ENCODE results near the gene DHX40. TPM values are rescaled to one million over a fixed set of nuclear protein-coding genes. Genes with fewer than 3 reads are reported as not detected.

DHX40 gene
- total and polyA plus RNA-seq, 2 of the 8 experiments (the other 6 are each of a cell fraction or from before 2014, with no cell fraction given), result 13.5 to 28.3 TPM

GRCh38 chr17:59558039-59558438 lies 7.4 kb upstream of the DHX40 start:
- CTCF ChIA-PET (ENCODE audit: partially characterized antibody), result interaction anchor here (0.7 to 4.0 kb wide), 7 partner anchors 8 to 108 kb away, joined by 3 to 31 read pairs (median 4); no protein-coding TSS in a partner anchor
- Histone ChIP-seq H4K8ac (ENCODE audit: extremely low read depth, insufficient read depth, low read length) (no peak overlapping the region), H2BK120ac (replicated peaks; ENCODE audit: low read depth, low read length) (no peak overlapping the region), H2AK5ac (ENCODE audit: low read depth, low read length) (no peak overlapping the region), H4K5ac (ENCODE audit: insufficient read length, low read depth, low read length) (no peak overlapping the region), H3K4me3 (ENCODE audit: extremely low read depth in 1 of 4, insufficient read depth in 2 of 4, low read depth in 3 of 4, low read length in 4 of 4) (no peak overlapping the region), H2BK20ac (ENCODE audit: low read length) (no peak overlapping the region), H3K56ac (replicated peaks; ENCODE audit: insufficient read length, low read depth, low read length) (no peak overlapping the region), H3K23me2 (ENCODE audit: low read depth, low read length) (no peaks in the 10 kb centered on the region), H3K14ac (ENCODE audit: insufficient read length) (no peak overlapping the region), H3K18ac (ENCODE audit: extremely low read depth, low read length) (no peak overlapping the region), H3K79me1 (ENCODE audit: low read depth, low read length) (no peaks in the 10 kb centered on the region), H2BK5ac (ENCODE audit: low read depth, low read length) (no peak overlapping the region), H3K23ac (ENCODE audit: insufficient read length) (no peak overlapping the region), H3K4me2 (ENCODE audit: insufficient read depth in 1 of 2, low read depth in 2 of 2, low read length in 2 of 2) (no peak overlapping the region), H4K20me1 (replicated peaks in 1 of 2; ENCODE audit: control insufficient read depth in 1 of 2, insufficient read depth in 2 of 2, low read length in 2 of 2) (no peaks in the 10 kb centered on the region), H3K9ac (replicated peaks in 1 of 4; ENCODE audit: extremely low read depth in 1 of 4, low read depth in 3 of 4, low read length in 3 of 4) (no peak overlapping the region), H4K91ac (replicated peaks; ENCODE audit: insufficient read length, low read length) (no peak overlapping the region), H2BK15ac (ENCODE audit: low read length) (no peak overlapping the region), H3K27me3 (replicated peaks in 1 of 4; ENCODE audit: control insufficient read depth in 3 of 4, extremely low read depth in 1 of 4, insufficient read depth in 3 of 4, low read length in 3 of 4) (no peaks in the 10 kb centered on the region), H2BK12ac (ENCODE audit: low read depth, low read length) (no peak overlapping the region), H3K9me3 (ENCODE audit: insufficient read depth in 2 of 2, low read depth in 1 of 2, low read length in 1 of 2) (no peaks in the 10 kb centered on the region), H3K79me2 (ENCODE audit: control insufficient read depth in 1 of 2, insufficient read depth in 2 of 2, low read length in 2 of 2) (no peaks in the 10 kb centered on the region), H3K4me1 (replicated peaks in 1 of 4; ENCODE audit: control insufficient read depth in 3 of 4, insufficient read depth in 4 of 4, low read length in 3 of 4) (no peaks in the 10 kb centered on the region), H3K27ac (ENCODE audit: low read depth, low read length) (no peak overlapping the region), H3K36me3 (ENCODE audit: control insufficient read depth in 2 of 4, insufficient read depth in 4 of 4, low read length in 3 of 4) (no peaks in the 10 kb centered on the region), H3K4ac (replicated peaks; ENCODE audit: insufficient read length, low read depth, low read length) (no peak overlapping the region), H2AFZ (ENCODE audit: low read length) (no peak overlapping the region)
- DNase-seq (ENCODE audit: low read depth in 1 of 2, low spot score in 2 of 2) (no peak), FAIRE-seq (no peak)
- POLR2A ChIA-PET (ENCODE audit: partially characterized antibody), result no interaction called here
- WGBS, 2 experiments (ENCODE audit: extremely low coverage in 1 of 2, insufficient coverage in 1 of 2, insufficient read length in 1 of 2, insufficient replicate concordance in 2 of 2, low coverage in 1 of 2, low lambda C conversion rate in 2 of 2, missing lambda C conversion rate in 1 of 2), result 93% methylated on average over 7 of the region's 7 CpGs; no CpG with 5 or more reads in 1 of the 2 experiments
- no peak for TF ChIP-seq NANOG (IDR thresholded peaks at IDR 0.05; ENCODE audit: insufficient read depth, low read depth, low read length, poor library complexity, severe bottlenecking)
- TF ChIP-seq CTBP2 (IDR thresholded peaks at IDR 0.05; ENCODE audit: borderline replicate concordance, insufficient read depth, insufficient read length, low read length), result no peak
